IMR-90 (cell line): ENCODE measurements around the gene NOL6. TPM values are rescaled to one million over a fixed set of nuclear protein-coding genes. Genes with fewer than 3 reads are reported as not detected.

ENCODE experiments used
- ATAC-seq: fragments of 200-7000 bp; cut with Tn5 transposase; 2 replicates; pipeline ENCODE4 v1.9.1; 2020; ENCODE audit warnings: low read depth, mild to moderate bottlenecking, moderate library complexity
- BruUV-seq: library from RNA; stranded (reverse); fragments of 400-500 nt; replicated peaks from 2 replicates; lab custom pipeline; 2021; lab: Mats Ljungman, UMichigan
- CTCF ChIA-PET: fragments of 300-600 bp; formaldehyde crosslinking; extraction: SDS; loops from one replicate; lab custom pipeline; 2021; ENCODE audit warnings: antibody characterized with exemption; lab: Yijun Ruan, JAX
- POLR2A ChIA-PET: fragments of 300-600 bp; sonication (Branson Sonifier 250); formaldehyde crosslinking; loops from one replicate; lab custom pipeline; 2022; ENCODE audit warnings: antibody characterized with exemption; ENCODE audit not compliant: unreplicated experiment; lab: Charles Lee
- DNase-seq: peaks from one replicate; pipeline ENCODE4 v3.0.0; 2013
- H2AFZ ChIP-seq: replicated peaks from 2 replicates; pipeline ENCODE3; 2013; ENCODE audit warnings: low read length, mild to moderate bottlenecking; ENCODE audit not compliant: poor library complexity
- H2AK5ac ChIP-seq: 2 replicates; pipeline ENCODE4 v1.6.1; 2013; ENCODE audit warnings: low read depth, low read length, inconsistent platforms
- H2AK9ac ChIP-seq: replicated peaks from 2 replicates; pipeline ENCODE3; 2013; ENCODE audit warnings: mild to moderate bottlenecking, low read depth, low read length, moderate library complexity; ENCODE audit not compliant: poor library complexity
- H2BK120ac ChIP-seq: 2 replicates; pipeline ENCODE4 v1.6.1; 2013; ENCODE audit warnings: low read depth, low read length, inconsistent platforms
- H2BK15ac ChIP-seq: 3 replicates; pipeline ENCODE4 v1.6.1; 2013; ENCODE audit warnings: low read depth, low read length, inconsistent platforms
- H2BK20ac ChIP-seq: 2 replicates; pipeline ENCODE4 v1.6.1; 2013; ENCODE audit warnings: low read depth, mild to moderate bottlenecking, inconsistent platforms, low read length, moderate library complexity
- H2BK5ac ChIP-seq: 2 replicates; pipeline ENCODE4 v1.6.1; 2013; ENCODE audit warnings: mild to moderate bottlenecking, low read depth, low read length, inconsistent platforms; ENCODE audit not compliant: poor library complexity, severe bottlenecking
- H3K14ac ChIP-seq: replicated peaks from 2 replicates; pipeline ENCODE4 v1.6.1; 2013; ENCODE audit warnings: low read depth, low read length, inconsistent platforms
- H3K18ac ChIP-seq: 2 replicates; pipeline ENCODE4 v1.6.1; 2013; ENCODE audit warnings: low read depth, low read length, control low read depth
- H3K23ac ChIP-seq: 2 replicates; pipeline ENCODE4 v1.6.1; 2013; ENCODE audit warnings: low read depth, low read length, inconsistent platforms
- H3K27ac ChIP-seq: 2 replicates; pipeline ENCODE4 v1.5.1; 2013; ENCODE audit warnings: mild to moderate bottlenecking, control low read depth, low read length; ENCODE audit not compliant: insufficient read depth
- H3K27me3 ChIP-seq: 2 replicates; pipeline ENCODE4 v1.6.1; 2013; ENCODE audit warnings: low read length; ENCODE audit not compliant: control insufficient read depth, insufficient read depth
- H3K36me3 ChIP-seq: 2 replicates; pipeline ENCODE4 v1.6.1; 2013; ENCODE audit warnings: low read length, mixed read lengths; ENCODE audit not compliant: control insufficient read depth, insufficient read depth
- H3K4ac ChIP-seq: 2 replicates; pipeline ENCODE4 v1.6.1; 2013; ENCODE audit warnings: low read depth, low read length, inconsistent platforms
- H3K4me1 ChIP-seq: 2 replicates; pipeline ENCODE4 v1.6.1; 2013; ENCODE audit warnings: low read length, mixed read lengths; ENCODE audit not compliant: control insufficient read depth, insufficient read depth
- H3K4me2 ChIP-seq: 2 replicates; pipeline ENCODE4 v1.6.1; 2013; ENCODE audit warnings: low read depth, mild to moderate bottlenecking, control low read depth, low read length, moderate library complexity
- H3K4me3 ChIP-seq: 2 replicates; pipeline ENCODE4 v1.5.1; 2013; ENCODE audit warnings: low read depth, mild to moderate bottlenecking, control low read depth, low read length, moderate library complexity; ENCODE audit not compliant: insufficient read depth
- H3K56ac ChIP-seq: 2 replicates; pipeline ENCODE4 v1.6.1; 2013; ENCODE audit warnings: low read length, inconsistent platforms; ENCODE audit not compliant: insufficient read depth; ENCODE audit errors: extremely low read depth
- H3K79me1 ChIP-seq, 2 experiments: 2 replicates each; pipeline ENCODE4 v1.6.1; 2013; ENCODE audit warnings: low read length in 2 of 2, inconsistent platforms in 1 of 2, low read depth in 1 of 2
- H3K9ac ChIP-seq: 2 replicates; pipeline ENCODE4 v1.6.1; 2013; ENCODE audit warnings: low read depth, low read length, control low read depth
- H3K9me1 ChIP-seq: 2 replicates; pipeline ENCODE4 v1.6.1; 2013; ENCODE audit warnings: low read length, inconsistent platforms; ENCODE audit not compliant: insufficient read depth
- H3K9me3 ChIP-seq: 2 replicates; pipeline ENCODE4 v1.6.1; 2013; ENCODE audit warnings: low read length; ENCODE audit not compliant: control insufficient read depth, insufficient read depth
- H4K20me1 ChIP-seq: 2 replicates; pipeline ENCODE4 v1.6.1; 2013; ENCODE audit warnings: low read length, inconsistent platforms; ENCODE audit not compliant: insufficient read depth
- H4K5ac ChIP-seq: 2 replicates; pipeline ENCODE4 v1.6.1; 2013; ENCODE audit warnings: mild to moderate bottlenecking, low read depth, low read length, control low read depth
- H4K8ac ChIP-seq, 2 experiments: 2 replicates each; pipeline ENCODE4 v1.6.1; 2013; ENCODE audit warnings: low read depth in 2 of 2, low read length in 2 of 2, control low read depth in 1 of 2, inconsistent platforms in 1 of 2
- H4K91ac ChIP-seq: 2 replicates; pipeline ENCODE4 v1.6.1; 2013; ENCODE audit warnings: low read depth, low read length, inconsistent platforms; ENCODE audit not compliant: insufficient read depth
- BHLHE40 ChIP-seq: fragments of 150-350 bp; IDR thresholded peaks from 2 replicates; pipeline ENCODE4 v1.6.1; 2016; ENCODE audit warnings: mild to moderate bottlenecking, low read depth, low read length
- CEBPB ChIP-seq: IDR thresholded peaks from 2 replicates; pipeline ENCODE4 v1.6.1; 2012; ENCODE audit warnings: low read depth, low read length, improper control_type of control experiment
- CHD1 ChIP-seq: IDR thresholded peaks from 2 replicates; pipeline ENCODE4 v1.6.1; 2012; ENCODE audit warnings: low read depth, low read length, improper control_type of control experiment
- FOS ChIP-seq: fragments of 150-350 bp; IDR thresholded peaks from 2 replicates; pipeline ENCODE4 v1.6.1; 2016; ENCODE audit warnings: low read depth, low read length
- MAFK ChIP-seq: IDR thresholded peaks from 2 replicates; pipeline ENCODE4 v1.6.1; 2012; ENCODE audit warnings: low read depth, low read length, improper control_type of control experiment
- MAZ ChIP-seq: IDR thresholded peaks from 2 replicates; pipeline ENCODE4 v1.6.1; 2012; ENCODE audit warnings: low read depth, mild to moderate bottlenecking, low read length, improper control_type of control experiment, moderate library complexity, borderline replicate concordance
- MXI1 ChIP-seq: IDR thresholded peaks from 2 replicates; pipeline ENCODE4 v1.6.1; 2012; ENCODE audit warnings: low read depth, mild to moderate bottlenecking, low read length, moderate library complexity, borderline replicate concordance
- NFE2L2 ChIP-seq: fragments of 150-350 bp; IDR thresholded peaks from 2 replicates; pipeline ENCODE4 v1.6.1; 2016; ENCODE audit warnings: low read depth, mild to moderate bottlenecking, low read length
- POLR2A ChIP-seq: IDR thresholded peaks from 2 replicates; pipeline ENCODE4 v1.6.1; 2012; ENCODE audit warnings: mild to moderate bottlenecking, low read depth, low read length
- RAD21 ChIP-seq: IDR thresholded peaks from 2 replicates; pipeline ENCODE4 v1.6.1; 2012; ENCODE audit warnings: low read length, improper control_type of control experiment
- RCOR1 ChIP-seq: IDR thresholded peaks from 2 replicates; pipeline ENCODE4 v1.6.1; 2012; ENCODE audit warnings: mild to moderate bottlenecking, low read length, improper control_type of control experiment; ENCODE audit not compliant: insufficient replicate concordance
- RFX5 ChIP-seq: IDR thresholded peaks from 2 replicates; pipeline ENCODE4 v1.8.0; 2012; ENCODE audit warnings: low read depth, mild to moderate bottlenecking, low read length, moderate library complexity
- SMC3 ChIP-seq: fragments of 150-350 bp; IDR thresholded peaks from 2 replicates; pipeline ENCODE4 v1.6.1; 2016; ENCODE audit warnings: low read depth, mild to moderate bottlenecking, antibody characterized with exemption, low read length, moderate library complexity
- WGBS, 2 experiments: methylation state at CpG; one replicate each; pipeline versions ENCODE4 v1.1.5 to v1.1.7; 2013; ENCODE audit warnings: missing lambda C conversion rate in 2 of 2; ENCODE audit not compliant: insufficient read length in 1 of 2; ENCODE audit errors: extremely low coverage in 2 of 2; 5-methylcytosine and 5-hydroxymethylcytosine counted together
- dilution Hi-C: fragments of 300-500 bp; cut with HindIII; formaldehyde crosslinking; loops from one replicate; pipeline ENCODE4 v1.14.3; 2018; ENCODE audit warnings: low sequenced_read_pairs; ENCODE audit not compliant: unreplicated experiment
- in situ Hi-C: fragments of 300-500 bp; cut with MboI; formaldehyde crosslinking; loops from 3 replicates; pipeline ENCODE4 v1.14.3; 2019; ENCODE audit warnings: low sequenced_read_pairs, inconsistent platforms, mixed read lengths
- intact Hi-C: fragments of 100-400 bp; cut with micrococcal nuclease; formaldehyde crosslinking; loops from 2 replicates; pipeline ENCODE4 v1.10.0; 2022
- polyA plus RNA-seq, 3 experiments: library from polyadenylated mRNA; depleted of rRNA; stranded (reverse); fragments of >200 nt; gene quantifications; 2 replicates each; pipeline ENCODE4 v1.2.3, GENCODE V29; 2012; ENCODE audit warnings: low replicate concordance in 1 of 3
- total RNA-seq: library from RNA; depleted of rRNA; stranded (reverse); fragments of >200 nt; gene quantifications from 2 replicates; pipeline ENCODE4 v1.2.3, GENCODE V29; 2012
- TF ChIP-seq, protein P1 (sequence below): fragments of 150-350 bp; IDR thresholded peaks from 2 replicates; pipeline ENCODE4 v1.6.1; 2016; ENCODE audit warnings: low read depth, mild to moderate bottlenecking, low read length, moderate library complexity, borderline replicate concordance
- TF ChIP-seq, protein P2 (sequence below): conservative IDR thresholded peaks from 2 replicates; pipeline ENCODE4 v1.5.1; 2012; ENCODE audit warnings: mild to moderate bottlenecking, low read depth, low read length, improper control_type of control experiment
- TF ChIP-seq, protein P3 (sequence below): fragments of 150-350 bp; IDR thresholded peaks from 2 replicates; pipeline ENCODE4 v1.6.1; 2017; ENCODE audit warnings: mild to moderate bottlenecking, antibody characterized with exemption, low read length, low read depth

Gene NOL6
- total and polyA plus RNA-seq, 2 of the 4 experiments (the other 2 are of a cell fraction) = 47.3 to 71.7 TPM

DNA sequence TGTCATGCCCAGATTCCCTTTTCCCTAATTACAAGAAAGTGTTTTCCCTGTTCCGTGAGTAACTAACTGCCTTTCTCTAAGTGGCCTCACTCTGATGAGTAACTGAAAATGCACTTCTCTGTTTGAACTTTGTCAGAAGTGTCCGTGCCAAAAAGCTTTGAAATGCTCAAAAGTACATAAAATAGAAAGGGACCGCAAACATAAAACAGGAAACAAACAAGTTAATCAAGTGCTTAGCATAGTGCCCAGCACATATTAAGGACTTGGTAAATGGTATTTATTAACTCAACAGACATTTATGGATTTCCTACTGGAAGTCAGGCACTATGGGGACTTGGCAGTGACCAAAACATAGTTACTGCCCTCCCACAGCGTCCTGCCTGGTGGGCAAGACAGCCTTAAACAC lies 48.6 kb downstream of the NOL6 start:
- H3K56ac ChIP-seq = no peak overlapping the region
- no peak overlapping the region for H4K5ac ChIP-seq
- no peak overlapping the region for H4K91ac ChIP-seq
- H3K9ac ChIP-seq = no peak overlapping the region
- H3K79me1 ChIP-seq = no peaks in the 10 kb centered on the region
- dilution Hi-C loops = no loop called here
- H4K8ac ChIP-seq = no peak overlapping the region
- no peaks in the 10 kb centered on the region for H3K9me3 ChIP-seq
- BruUV-seq = no TSS peak
- H3K36me3 ChIP-seq = no peaks in the 10 kb centered on the region
- no peak overlapping the region for H3K23ac ChIP-seq
- CTCF ChIA-PET = interaction anchor here (0.6 kb wide), 1 partner anchor 423 kb away, joined by 5 read pairs; no protein-coding TSS in a partner anchor
- no peak overlapping the region for H2BK5ac ChIP-seq
- no peak overlapping the region for H3K14ac ChIP-seq
- no peak overlapping the region for H3K4me3 ChIP-seq
- no peak overlapping the region for H3K4me2 ChIP-seq
- in situ Hi-C loops = no loop called here
- no peak overlapping the region for H3K18ac ChIP-seq
- intact Hi-C loops = no loop called here
- no peak for ATAC-seq
- no peak overlapping the region for H2AFZ ChIP-seq
- no peak overlapping the region for H2BK120ac ChIP-seq
- no peaks in the 10 kb centered on the region for H4K20me1 ChIP-seq
- H3K27me3 ChIP-seq = peaks cover 6% of the 10 kb centered on the region
- no peak overlapping the region for H3K4ac ChIP-seq
- H2AK5ac ChIP-seq = no peak overlapping the region
- no peaks in the 10 kb centered on the region for H3K4me1 ChIP-seq
- POLR2A ChIA-PET = interaction anchor here (0.6 to 0.7 kb wide), 2 partner anchors 8 to 13 kb away, joined by 3 read pairs; no protein-coding TSS in a partner anchor
- TF ChIP-seq, protein P1, sequence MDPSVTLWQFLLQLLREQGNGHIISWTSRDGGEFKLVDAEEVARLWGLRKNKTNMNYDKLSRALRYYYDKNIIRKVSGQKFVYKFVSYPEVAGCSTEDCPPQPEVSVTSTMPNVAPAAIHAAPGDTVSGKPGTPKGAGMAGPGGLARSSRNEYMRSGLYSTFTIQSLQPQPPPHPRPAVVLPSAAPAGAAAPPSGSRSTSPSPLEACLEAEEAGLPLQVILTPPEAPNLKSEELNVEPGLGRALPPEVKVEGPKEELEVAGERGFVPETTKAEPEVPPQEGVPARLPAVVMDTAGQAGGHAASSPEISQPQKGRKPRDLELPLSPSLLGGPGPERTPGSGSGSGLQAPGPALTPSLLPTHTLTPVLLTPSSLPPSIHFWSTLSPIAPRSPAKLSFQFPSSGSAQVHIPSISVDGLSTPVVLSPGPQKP = no peak
- TF ChIP-seq MXI1 = no peak
- no peak for TF ChIP-seq CEBPB
- no peak for TF ChIP-seq MAZ
- TF ChIP-seq, protein P2, sequence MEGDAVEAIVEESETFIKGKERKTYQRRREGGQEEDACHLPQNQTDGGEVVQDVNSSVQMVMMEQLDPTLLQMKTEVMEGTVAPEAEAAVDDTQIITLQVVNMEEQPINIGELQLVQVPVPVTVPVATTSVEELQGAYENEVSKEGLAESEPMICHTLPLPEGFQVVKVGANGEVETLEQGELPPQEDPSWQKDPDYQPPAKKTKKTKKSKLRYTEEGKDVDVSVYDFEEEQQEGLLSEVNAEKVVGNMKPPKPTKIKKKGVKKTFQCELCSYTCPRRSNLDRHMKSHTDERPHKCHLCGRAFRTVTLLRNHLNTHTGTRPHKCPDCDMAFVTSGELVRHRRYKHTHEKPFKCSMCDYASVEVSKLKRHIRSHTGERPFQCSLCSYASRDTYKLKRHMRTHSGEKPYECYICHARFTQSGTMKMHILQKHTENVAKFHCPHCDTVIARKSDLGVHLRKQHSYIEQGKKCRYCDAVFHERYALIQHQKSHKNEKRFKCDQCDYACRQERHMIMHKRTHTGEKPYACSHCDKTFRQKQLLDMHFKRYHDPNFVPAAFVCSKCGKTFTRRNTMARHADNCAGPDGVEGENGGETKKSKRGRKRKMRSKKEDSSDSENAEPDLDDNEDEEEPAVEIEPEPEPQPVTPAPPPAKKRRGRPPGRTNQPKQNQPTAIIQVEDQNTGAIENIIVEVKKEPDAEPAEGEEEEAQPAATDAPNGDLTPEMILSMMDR = no peak
- no peak for TF ChIP-seq FOS
- TF ChIP-seq BHLHE40 = no peak
- no peak for TF ChIP-seq RAD21
- no peak for TF ChIP-seq MAFK
- no peak for TF ChIP-seq NFE2L2
- TF ChIP-seq SMC3 = no peak
- TF ChIP-seq CHD1 = no peak
- TF ChIP-seq RFX5 = no peak
- TF ChIP-seq, protein P3, sequence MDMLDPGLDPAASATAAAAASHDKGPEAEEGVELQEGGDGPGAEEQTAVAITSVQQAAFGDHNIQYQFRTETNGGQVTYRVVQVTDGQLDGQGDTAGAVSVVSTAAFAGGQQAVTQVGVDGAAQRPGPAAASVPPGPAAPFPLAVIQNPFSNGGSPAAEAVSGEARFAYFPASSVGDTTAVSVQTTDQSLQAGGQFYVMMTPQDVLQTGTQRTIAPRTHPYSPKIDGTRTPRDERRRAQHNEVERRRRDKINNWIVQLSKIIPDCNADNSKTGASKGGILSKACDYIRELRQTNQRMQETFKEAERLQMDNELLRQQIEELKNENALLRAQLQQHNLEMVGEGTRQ = no peak
- no peak for TF ChIP-seq RCOR1
- TF ChIP-seq POLR2A = no peak
- no peak overlapping the region for H3K27ac ChIP-seq
- 83% methylated on average over 1 of the region's 4 CpGs; no CpG with 5 or more reads in 1 of the 2 experiments for WGBS, 2 experiments
- no peak overlapping the region for H2BK15ac ChIP-seq
- no peak overlapping the region for H2AK9ac ChIP-seq
- DNase-seq = no peak
- no peaks in the 10 kb centered on the region for H3K9me1 ChIP-seq
- H2BK20ac ChIP-seq = no peak overlapping the region
